IPS-18a (cell line): ENCODE results near the gene CD300A.
"Not testable (repeated sequence)": the region's sequence is repeated elsewhere in the genome, so short reads cannot be mapped to it uniquely, and the experiment has no call there.

ENCODE experiments used
- H3K27ac ChIP-seq: one replicate; pipeline ENCODE4 v1.5.1; 2013; ENCODE audit warnings: low read length
- H3K27me3 ChIP-seq: one replicate; pipeline ENCODE4 v1.6.1; 2013; ENCODE audit warnings: mild to moderate bottlenecking, low read length; ENCODE audit not compliant: control insufficient read depth, insufficient read depth
- H3K36me3 ChIP-seq: one replicate; pipeline ENCODE4 v1.6.1; 2013; ENCODE audit warnings: low read depth, low read length; ENCODE audit not compliant: control insufficient read depth
- H3K4me1 ChIP-seq: one replicate; pipeline ENCODE4 v1.6.1; 2013; ENCODE audit warnings: low read depth, low read length; ENCODE audit not compliant: control insufficient read depth
- H3K4me3 ChIP-seq: one replicate; pipeline ENCODE4 v1.5.1; 2013; ENCODE audit warnings: low read length
- H3K9ac ChIP-seq: one replicate; pipeline ENCODE4 v1.6.1; 2013; ENCODE audit warnings: mild to moderate bottlenecking, low read length, moderate library complexity
- H3K9me3 ChIP-seq: one replicate; pipeline ENCODE4 v1.6.1; 2013; ENCODE audit warnings: low read depth, low read length; ENCODE audit not compliant: control insufficient read depth

Gene CD300A

DNA sequence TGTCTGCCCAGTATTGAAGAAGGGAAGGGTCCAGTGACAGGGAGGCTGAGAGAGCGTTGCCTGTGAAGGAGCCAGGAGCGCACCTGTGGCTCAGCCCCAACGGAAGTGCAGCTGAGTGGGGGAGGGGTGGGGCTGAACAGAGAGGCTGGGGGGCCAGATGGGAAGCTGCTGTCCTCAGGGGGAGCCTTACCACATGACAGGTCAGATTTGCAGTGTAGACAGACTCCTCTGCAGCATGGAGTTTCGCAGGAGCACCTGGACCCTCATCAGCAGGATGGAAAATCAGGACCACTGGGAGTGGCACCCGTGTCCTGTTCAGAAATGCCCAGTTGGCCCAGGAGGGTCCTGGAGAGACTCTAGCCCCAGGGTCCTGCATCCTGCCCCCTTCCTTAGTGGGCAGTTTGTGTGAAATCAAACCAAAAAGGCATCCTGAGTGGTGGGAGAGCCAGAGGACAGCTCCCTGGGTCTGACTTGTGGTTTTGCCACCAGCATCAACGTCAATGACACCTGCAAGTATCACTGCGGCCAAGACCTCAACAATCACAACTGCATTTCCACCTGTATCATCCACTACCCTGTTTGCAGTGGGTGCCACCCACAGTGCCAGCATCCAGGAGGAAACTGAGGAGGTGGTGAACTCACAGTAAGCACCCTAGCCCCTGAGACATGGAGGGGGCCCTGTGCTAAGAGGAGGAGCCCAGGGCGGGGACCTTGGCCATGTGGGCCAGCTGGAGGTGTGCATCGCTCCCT is 7.8 kb downstream of the CD300A start:
- H3K4me1 ChIP-seq = no peaks in the 10 kb centered on the region
- no peak overlapping the region for H3K9ac ChIP-seq
- H3K27ac ChIP-seq = no peak overlapping the region
- no peaks in the 10 kb centered on the region for H3K9me3 ChIP-seq
- H3K4me3 ChIP-seq = no peak overlapping the region
- no peaks in the 10 kb centered on the region for H3K27me3 ChIP-seq
- no peaks in the 10 kb centered on the region for H3K36me3 ChIP-seq

DNA sequence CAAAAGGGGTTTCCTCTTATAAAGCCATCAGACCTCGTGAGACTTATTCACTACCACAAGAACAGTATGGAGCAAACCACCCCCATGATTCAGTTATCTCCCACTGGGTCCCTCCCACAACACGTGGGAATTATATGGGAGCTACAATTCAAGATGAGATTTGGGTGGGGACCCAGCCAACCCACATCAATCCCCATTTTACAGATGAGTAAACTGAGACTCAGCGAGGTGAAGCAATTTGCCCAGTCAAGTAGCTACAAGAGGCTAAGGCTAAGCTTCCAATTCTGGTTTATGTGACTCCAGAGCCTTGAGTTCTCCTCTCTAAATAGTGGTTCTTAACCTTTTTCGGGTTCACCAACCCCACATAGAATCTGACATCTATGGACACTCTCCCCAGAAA is 8.8 kb downstream of the CD300A start:
- no peak overlapping the region for H3K4me3 ChIP-seq
- H3K27me3 ChIP-seq = no peaks in the 10 kb centered on the region
- H3K27ac ChIP-seq = no peak overlapping the region
- no peaks in the 10 kb centered on the region for H3K4me1 ChIP-seq
- H3K9ac ChIP-seq = no peak overlapping the region
- H3K9me3 ChIP-seq = no peaks in the 10 kb centered on the region
- no peaks in the 10 kb centered on the region for H3K36me3 ChIP-seq

DNA sequence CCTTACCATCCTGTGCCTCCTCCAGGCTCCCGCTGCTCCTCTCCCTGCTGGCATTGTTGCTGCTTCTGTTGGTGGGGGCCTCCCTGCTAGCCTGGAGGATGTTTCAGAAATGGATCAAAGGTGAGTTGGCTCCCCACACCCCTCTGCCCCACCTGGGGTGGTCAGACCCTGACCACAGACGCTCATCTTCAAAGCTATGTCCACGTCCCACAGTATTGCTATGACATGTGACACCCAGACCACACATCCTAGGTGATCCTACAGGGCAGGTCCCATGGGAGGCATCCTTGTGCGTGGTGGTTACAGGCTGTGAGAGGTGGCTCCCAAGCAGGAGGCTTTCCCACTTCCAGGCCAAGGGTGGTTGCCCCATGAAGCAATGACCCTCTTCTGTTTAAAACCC is 11.0 kb downstream of the CD300A start:
- Histone ChIP-seq H3K36me3 (no peaks in the 10 kb centered on the region), H3K27me3 (no peaks in the 10 kb centered on the region), H3K9ac (no peak overlapping the region), H3K4me1 (no peaks in the 10 kb centered on the region), H3K9me3 (no peaks in the 10 kb centered on the region), H3K27ac (no peak overlapping the region), H3K4me3 (no peak overlapping the region)

DNA sequence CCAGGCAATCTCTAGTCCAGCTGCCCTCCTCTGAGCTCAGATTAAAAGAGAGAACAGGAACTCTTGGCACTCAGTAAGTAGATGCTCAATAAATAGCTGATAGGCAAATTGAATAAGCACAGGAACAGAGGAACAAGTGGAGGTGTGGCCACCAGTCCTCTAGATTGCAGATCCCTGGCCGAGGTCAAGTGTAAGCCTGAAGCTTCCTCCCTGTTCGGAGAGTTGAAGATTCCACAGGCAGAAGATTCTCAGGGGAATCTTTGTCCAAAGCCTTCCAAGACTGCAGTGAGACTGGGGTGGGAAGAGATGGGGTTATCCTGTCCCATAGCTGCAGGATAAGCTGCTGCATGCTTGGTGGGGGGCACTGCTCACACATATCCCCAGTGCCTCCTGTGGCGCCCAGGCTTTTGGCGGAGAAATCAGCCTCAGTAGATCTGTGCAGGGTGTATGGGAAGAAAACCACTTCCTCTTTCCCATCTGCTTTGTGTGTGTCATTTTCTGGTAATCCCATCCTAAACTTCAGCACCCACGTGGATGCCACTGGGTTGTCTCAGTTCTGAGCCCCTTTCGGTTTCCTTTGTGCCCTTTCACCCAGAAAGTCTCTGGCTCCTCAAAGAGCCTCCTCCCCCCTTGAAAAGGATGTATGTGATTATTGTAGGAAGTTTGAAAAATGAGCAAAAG is 12.1 kb downstream of the CD300A start:
- Histone ChIP-seq H3K9ac (no peak overlapping the region), H3K4me1 (no peaks in the 10 kb centered on the region), H3K9me3 (no peaks in the 10 kb centered on the region), H3K36me3 (no peaks in the 10 kb centered on the region), H3K4me3 (no peak overlapping the region), H3K27ac (no peak overlapping the region), H3K27me3 (no peaks in the 10 kb centered on the region)

DNA sequence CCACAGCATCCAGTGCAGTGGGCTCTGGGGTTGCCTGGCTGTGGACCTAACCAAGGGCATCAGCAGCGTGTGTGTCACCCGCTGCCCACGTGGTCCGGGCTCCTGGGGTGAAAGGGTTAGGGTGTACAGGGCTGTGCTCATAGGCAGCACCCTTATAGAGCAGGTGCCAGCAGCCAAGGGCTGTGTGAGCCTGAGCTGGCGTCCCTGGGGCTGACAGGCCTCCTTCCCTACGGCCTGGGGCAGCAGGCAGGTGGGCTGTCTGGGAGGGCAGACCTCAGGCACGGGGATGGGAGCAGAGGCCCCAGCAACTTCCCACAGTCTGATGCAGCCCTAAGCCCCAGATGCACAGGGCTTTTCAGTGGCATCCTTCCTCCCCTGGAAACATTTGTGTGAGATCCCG is 13.9 kb downstream of the CD300A start:
- no peak overlapping the region for H3K9ac ChIP-seq
- H3K4me1 ChIP-seq = no peaks in the 10 kb centered on the region
- H3K27me3 ChIP-seq = no peaks in the 10 kb centered on the region

DNA sequence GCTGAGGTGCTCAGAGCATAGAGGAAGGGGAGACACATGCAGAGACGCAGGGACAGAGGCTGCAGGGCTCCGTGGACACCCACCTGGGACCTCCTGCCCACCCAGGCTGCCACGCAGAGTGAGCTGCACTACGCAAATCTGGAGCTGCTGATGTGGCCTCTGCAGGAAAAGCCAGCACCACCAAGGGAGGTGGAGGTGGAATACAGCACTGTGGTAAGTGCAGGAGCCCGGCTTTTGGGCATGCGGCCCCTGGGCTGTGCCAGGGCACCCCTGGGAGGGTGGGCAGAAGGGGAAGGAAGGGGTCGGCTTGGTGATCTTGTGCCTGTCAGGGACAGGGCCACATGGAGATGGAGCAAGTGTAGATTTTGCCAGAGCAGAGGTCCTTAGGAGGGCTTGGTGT is 15.2 kb downstream of the CD300A start:
- Histone ChIP-seq H3K27me3 (no peaks in the 10 kb centered on the region), H3K4me1 (no peaks in the 10 kb centered on the region), H3K27ac (no peak overlapping the region), H3K9me3 (no peaks in the 10 kb centered on the region), H3K36me3 (no peaks in the 10 kb centered on the region), H3K4me3 (no peak overlapping the region), H3K9ac (no peak overlapping the region)

More for the DNA sequence above, 13.9 kb downstream of the CD300A start:
- Histone ChIP-seq H3K36me3 (no peaks in the 10 kb centered on the region), H3K4me3 (no peak overlapping the region), H3K9me3 (no peaks in the 10 kb centered on the region), H3K27ac (no peak overlapping the region)

DNA sequence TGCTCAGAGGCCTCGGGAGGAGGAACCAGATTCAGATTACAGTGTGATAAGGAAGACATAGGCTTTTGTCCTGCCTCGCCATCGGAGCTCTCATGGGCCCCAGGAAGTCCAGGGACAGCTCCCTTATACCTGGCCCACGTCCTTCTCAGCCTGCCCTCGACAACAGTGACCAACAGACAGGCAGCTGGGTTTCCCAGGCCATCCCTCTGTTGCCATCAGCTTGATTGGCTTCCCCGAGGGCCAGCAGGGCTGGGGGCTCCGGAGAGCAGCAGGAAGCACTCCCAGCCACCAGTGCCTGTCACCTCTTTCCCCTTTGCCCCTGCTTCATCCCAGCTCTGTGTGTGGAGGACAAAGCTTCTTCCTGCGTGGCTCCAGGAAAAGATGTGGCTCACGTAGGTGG is 17.6 kb downstream of the CD300A start:
- Histone ChIP-seq H3K9ac (no peak overlapping the region), H3K27me3 (no peaks in the 10 kb centered on the region), H3K27ac (no peak overlapping the region)

DNA sequence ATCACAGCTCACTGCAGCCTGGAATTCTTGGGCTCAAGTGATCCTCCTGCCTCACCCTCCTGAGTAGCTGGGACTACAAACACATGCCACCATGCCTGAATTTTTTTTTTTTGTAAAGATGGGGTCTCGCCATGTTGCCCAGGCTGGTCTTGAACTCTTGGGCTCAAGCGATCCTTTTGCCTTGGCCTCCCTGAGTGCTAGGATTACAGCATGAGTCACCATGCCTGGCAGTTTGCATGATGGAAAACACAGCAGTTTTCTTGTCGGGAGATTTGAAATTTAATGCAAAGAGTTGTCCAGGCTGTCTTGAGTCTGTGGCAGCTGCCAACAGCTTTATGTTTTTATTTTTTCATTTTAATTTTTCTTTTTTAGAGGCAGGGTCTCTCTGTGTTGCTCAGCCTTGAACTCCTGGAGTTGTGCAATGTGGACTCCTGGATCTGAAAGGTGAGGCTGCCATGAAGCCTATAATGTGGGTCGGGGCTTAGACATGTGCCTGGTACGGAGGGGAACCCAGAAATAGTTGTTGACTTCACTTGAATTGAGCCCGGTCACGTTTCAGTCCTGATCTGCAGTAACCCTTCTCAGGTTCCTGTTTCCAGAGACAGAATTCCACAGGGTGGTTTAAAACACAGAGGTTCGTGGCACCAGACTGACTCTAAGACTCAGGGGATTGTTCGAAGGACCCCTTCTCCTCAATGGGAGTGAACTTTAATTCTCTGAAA is 18.7 kb downstream of the CD300A start:
- H3K4me1 ChIP-seq = no peaks in the 10 kb centered on the region
- H3K36me3 ChIP-seq = no peaks in the 10 kb centered on the region
- no peaks in the 10 kb centered on the region for H3K9me3 ChIP-seq
- no peaks in the 10 kb centered on the region for H3K27me3 ChIP-seq
- no peak overlapping the region for H3K9ac ChIP-seq
- no peak overlapping the region for H3K4me3 ChIP-seq
- H3K27ac ChIP-seq = no peak overlapping the region

More for the DNA sequence above, 17.6 kb downstream of the CD300A start:
- no peaks in the 10 kb centered on the region for H3K36me3 ChIP-seq
- no peak overlapping the region for H3K4me3 ChIP-seq
- no peaks in the 10 kb centered on the region for H3K4me1 ChIP-seq
- H3K9me3 ChIP-seq = no peaks in the 10 kb centered on the region

DNA sequence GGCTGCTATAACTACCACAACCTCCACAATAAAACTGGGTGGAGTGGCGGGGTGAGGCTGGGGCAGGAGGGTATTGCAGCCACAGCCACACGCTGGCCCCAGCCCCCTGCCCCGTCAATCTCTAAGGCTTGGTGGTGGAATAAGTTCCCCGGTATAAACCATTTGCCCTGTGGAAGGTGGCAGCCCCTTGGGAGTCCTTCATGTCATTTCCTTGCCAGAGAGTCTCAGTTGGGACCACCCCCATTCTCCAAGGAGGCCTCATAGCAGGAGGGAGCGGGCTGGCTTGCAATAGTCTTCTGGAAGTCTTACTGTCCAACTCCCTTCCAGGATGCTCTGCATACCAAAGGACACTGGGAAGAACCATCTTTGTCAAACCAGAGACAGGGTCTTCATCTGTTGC is 19.4 kb downstream of the CD300A start:
- no peaks in the 10 kb centered on the region for H3K36me3 ChIP-seq
- H3K4me1 ChIP-seq = no peaks in the 10 kb centered on the region
- H3K9me3 ChIP-seq = no peaks in the 10 kb centered on the region
- no peak overlapping the region for H3K4me3 ChIP-seq
- no peak overlapping the region for H3K27ac ChIP-seq
- H3K27me3 ChIP-seq = no peaks in the 10 kb centered on the region
- H3K9ac ChIP-seq = no peak overlapping the region

DNA sequence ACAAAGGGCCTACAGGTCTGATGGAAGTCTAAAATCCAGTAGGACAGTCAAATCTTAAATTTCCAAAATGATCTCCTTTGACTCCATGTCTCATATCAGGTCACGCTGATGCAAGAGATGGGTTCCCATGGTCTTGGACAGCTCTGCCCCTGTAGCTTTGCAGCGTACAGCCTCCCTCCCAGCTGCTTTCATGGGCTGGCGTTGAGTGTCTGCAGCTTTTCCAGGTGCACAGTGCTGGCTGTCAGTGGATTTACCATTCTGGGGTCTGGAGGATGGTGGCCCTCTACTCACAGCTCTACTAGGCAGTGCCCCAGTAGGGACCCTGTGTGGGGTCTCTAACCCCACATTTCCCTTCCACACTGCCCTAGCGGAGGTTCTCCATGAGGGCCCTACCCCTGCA is 21.8 kb downstream of the CD300A start:
- not testable (repeated sequence) for H3K27me3 ChIP-seq, H3K36me3 ChIP-seq, H3K4me3 ChIP-seq, H3K9me3 ChIP-seq, H3K9ac ChIP-seq, H3K27ac ChIP-seq, H3K4me1 ChIP-seq

DNA sequence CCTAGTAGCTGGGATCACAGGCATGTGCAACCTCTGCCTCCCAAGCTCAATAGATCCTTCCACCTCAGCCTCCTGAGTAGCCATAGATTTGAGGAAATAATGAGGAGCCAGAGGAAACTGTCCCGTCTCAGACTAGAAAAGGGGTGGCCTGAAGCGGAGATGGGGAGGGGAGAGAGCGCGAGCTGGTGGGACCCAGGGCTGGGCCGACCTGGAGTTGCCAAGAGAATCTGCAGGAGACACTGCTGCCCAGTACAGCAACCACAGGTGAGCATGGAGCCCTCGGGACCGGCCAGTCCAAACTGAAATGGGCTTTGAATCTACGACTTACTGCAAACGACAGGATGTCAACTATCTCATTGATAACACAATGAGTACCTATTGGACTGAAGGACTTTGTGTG is 24.3 kb downstream of the CD300A start:
- Histone ChIP-seq H3K27ac (no peak overlapping the region), H3K27me3 (no peaks in the 10 kb centered on the region), H3K9me3 (no peaks in the 10 kb centered on the region), H3K4me1 (peaks cover 3% of the 10 kb centered on the region), H3K4me3 (no peak overlapping the region), H3K9ac (no peak overlapping the region), H3K36me3 (no peaks in the 10 kb centered on the region)
